Choroid plexus epithelial cell (primary cell): Measurements from ENCODE around the gene LMAN2.
A peak's percentile ranks its signal among the peaks of the same experiment; 100 is the strongest.

ENCODE experiments used
- DNase-seq: peaks from one replicate; pipeline ENCODE4 v3.0.0-alpha.2; 2010; ENCODE audit warnings: low read depth
- H3K4me3 ChIP-seq: 2 replicates; pipeline ENCODE4 v1.5.1; 2011; ENCODE audit warnings: low read depth, mild to moderate bottlenecking, control low read depth, low read length, moderate library complexity
- TF ChIP-seq, protein P1 (sequence below): conservative IDR thresholded peaks from 2 replicates; pipeline ENCODE4 v1.5.1; 2011; ENCODE audit warnings: low read depth, mild to moderate bottlenecking, control low read depth, inconsistent platforms, low read length, moderate library complexity

The LMAN2 gene

DNA sequence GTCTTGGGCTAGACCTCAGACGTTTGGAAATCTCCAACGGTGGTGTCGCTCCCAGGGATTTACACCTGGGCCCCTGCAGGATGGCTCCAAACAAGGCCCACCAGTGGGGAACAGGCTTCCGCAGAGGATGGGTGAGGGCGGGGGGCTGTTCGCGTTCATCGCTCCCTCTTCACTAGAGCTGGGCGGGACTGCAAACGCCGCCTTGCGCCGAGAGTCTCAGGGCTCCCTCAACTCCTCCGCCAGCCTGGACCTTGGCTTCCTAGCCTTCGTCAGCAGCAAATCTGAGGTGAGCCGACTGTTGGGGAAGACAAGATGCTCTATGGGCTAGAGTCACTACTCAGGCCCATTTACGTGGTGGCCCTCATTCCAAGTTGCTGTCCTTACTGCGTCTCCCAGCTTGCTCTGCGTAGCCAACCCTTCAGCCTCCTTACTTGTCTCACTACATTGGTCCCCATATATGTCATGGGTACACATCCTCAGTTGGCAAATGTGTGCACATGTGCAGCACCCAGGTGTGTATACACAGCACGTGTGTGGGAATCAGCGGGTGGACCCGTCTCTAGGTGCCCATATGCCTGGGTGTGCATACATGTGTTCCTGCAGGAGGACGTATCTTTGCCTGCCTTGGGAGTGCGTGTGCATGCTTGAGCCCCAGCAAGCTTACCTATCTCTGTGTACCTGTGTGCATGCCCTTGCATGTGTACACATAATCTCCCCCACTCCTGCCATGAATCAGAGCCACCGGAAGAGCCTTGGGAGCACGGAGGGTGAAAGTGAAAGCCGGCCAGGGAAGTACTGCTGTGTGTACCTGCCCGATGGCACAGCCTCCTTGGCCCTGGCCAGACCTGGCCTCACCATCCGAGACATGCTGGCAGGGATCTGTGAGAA, 16.8 kb upstream of the LMAN2 start:
- TF ChIP-seq, protein P1, sequence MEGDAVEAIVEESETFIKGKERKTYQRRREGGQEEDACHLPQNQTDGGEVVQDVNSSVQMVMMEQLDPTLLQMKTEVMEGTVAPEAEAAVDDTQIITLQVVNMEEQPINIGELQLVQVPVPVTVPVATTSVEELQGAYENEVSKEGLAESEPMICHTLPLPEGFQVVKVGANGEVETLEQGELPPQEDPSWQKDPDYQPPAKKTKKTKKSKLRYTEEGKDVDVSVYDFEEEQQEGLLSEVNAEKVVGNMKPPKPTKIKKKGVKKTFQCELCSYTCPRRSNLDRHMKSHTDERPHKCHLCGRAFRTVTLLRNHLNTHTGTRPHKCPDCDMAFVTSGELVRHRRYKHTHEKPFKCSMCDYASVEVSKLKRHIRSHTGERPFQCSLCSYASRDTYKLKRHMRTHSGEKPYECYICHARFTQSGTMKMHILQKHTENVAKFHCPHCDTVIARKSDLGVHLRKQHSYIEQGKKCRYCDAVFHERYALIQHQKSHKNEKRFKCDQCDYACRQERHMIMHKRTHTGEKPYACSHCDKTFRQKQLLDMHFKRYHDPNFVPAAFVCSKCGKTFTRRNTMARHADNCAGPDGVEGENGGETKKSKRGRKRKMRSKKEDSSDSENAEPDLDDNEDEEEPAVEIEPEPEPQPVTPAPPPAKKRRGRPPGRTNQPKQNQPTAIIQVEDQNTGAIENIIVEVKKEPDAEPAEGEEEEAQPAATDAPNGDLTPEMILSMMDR, result no peak
- H3K4me3 ChIP-seq, result no peak overlapping the region
- DNase-seq, result no peak

DNA sequence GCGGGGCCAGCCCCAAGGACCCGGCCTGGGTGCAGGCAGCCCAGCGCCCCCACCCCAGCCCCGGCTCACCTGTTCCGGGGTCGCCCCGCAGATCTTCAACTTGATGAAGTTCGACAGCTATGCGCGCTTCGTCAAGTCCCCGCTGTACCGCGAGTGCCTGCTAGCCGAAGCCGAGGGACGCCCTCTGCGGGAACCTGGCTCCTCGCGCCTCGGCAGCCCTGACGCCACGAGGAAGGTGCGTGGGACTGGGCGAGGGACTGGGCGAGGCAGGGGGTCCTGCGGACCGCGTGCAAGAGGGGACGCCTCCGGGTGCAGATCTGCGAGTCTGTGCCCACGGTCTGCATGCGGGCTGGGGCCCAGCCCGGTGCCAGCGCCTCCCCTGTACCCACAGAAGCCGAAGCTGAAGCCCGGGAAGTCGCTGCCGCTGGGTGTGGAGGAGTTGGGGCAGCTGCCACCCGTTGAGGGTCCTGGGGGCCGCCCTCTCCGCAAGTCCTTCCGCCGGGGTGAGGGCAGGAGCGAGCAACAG, 15.9 kb upstream of the LMAN2 start:
- H3K4me3 ChIP-seq, result peak overlapping the region; percentile 60
- TF ChIP-seq, protein P1, result peak; percentile 24
- no peak for DNase-seq

DNA sequence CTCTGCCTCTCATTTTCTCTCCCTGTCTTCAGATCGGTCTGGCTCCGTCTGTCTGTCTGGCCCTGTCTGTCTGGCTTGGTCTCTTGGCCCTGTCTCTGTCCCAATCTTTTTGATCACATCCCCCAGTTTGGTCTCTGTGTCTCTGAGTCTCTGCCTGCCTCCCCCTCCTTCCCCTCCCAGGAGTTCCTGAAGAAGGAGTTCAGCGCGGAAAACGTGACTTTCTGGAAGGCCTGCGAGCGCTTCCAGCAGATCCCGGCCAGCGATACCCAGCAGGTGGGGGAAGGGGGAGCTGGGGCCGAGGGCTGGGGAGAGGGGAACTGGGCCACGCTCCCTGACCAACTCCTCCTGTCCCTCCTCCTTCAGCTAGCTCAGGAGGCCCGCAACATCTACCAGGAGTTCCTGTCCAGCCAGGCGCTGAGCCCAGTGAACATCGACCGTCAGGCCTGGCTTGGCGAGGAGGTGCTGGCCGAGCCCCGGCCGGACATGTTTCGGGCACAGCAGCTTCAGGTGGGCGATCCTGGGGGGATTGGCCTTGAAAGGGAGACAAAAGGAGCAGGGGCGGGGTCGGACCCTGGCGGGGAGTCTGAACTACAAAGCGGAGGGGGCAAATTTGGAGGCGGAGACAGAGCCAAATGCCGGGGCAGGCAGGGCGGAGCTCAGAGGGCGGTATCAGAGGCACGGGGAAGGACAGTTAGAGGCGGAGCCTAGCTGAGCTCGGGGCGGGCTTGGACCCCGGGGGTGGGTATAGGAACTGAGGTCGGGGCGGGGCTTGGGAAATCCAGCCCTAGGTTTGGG, 15.3 kb upstream of the LMAN2 start:
- peak overlapping the region; percentile 60 for H3K4me3 ChIP-seq
- TF ChIP-seq, protein P1, result no peak
- peak; percentile 86 for DNase-seq

DNA sequence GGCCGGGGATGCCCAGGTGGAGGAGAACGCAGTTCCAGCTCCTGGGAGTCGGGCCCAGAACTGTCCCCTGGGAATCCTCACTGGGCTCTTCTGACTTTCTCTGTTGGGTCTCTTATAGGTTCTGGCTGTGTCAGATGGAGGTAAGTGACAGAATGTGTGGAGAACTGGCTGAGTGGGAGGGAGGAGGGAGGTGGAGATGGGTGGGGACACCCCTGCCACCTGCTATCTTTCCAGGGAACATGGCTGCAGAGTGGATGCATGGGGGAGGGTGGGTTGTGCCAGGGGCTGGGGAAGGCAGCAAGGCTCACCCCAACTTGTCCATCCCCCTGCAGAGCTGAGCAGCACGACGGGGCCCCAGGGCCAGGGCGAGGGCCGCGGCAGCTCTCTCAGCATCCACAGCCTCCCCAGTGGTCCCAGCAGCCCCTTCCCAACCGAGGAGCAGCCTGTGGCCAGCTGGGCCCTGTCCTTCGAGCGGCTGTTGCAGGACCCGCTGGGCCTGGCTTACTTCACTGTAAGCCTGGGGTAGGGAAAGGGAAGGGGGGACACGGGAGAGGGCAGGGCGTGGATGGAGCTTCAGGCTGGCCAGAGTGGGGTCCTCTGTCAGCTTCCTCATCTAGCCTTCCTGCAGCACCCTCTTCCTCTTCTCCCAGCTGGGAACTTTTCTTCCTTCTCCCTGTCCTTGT, 14.5 kb upstream of the LMAN2 start:
- DNase-seq, result no peak
- no peak overlapping the region for H3K4me3 ChIP-seq
- TF ChIP-seq, protein P1, result no peak

DNA sequence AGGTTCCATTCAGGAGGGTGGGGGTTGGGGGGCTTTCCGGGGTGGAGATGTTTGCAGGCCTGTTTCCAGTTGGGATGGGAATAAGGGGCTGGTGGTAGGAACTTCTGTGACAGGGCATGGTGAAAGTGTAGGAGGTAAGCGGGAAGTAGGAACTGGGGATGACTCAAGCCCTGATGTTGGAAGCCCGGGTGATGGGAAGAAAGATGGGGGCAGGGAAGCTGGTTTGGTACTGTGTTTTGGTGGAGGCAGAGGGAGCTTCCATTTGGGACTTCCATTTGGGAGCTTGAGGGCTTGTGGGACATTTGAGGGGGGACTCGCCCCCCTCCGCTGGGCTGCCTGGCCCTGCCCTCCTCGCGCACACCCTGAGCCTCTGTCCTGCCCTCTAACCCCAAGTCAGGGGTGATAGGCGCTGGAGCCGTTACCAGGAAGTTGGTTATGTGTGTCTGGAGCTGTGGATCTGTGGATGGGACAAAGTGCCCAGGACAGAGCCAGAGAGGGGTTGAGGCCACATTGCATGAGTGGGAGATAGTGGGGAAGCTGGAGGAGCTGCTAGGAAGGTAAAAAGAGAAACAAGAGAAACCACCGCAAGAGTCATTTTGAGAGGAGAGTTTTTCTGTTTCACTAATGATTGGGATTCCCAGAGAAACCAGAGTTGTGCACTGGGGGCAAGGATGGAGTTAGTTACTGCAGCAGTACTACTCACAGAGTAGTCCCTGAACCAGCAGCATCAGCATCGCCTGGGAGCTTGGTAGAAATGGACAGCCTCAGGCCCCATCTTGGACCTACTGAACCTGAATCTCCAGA, 12.9 kb upstream of the LMAN2 start:
- DNase-seq, result no peak
- TF ChIP-seq, protein P1, result no peak
- H3K4me3 ChIP-seq, result no peak overlapping the region

DNA sequence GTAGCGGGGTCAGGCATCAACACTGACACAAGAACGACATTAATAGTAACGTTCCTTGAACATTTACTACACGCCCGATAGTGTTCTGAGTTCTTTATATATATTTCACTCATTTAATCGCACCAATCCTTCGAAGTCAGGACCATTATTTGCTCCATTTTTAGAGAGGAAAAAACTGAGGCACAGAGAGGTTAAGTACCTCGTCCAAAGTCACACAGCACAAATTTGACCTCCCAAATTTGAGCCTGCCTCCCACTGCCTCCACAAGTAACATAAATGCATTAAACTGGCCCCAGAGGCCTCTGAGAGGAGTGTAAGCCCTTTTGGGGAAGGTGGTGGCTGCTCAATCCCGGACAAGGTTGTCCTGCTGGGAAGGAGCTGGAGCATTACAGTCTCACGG, 12.1 kb upstream of the LMAN2 start:
- H3K4me3 ChIP-seq, result no peak overlapping the region
- DNase-seq, result no peak
- TF ChIP-seq, protein P1, result no peak
